Aorta (tissue), 5 donors: ENCODE results near the gene STRIP2. TPM values are rescaled to one million over a fixed set of nuclear protein-coding genes. Genes with fewer than 3 reads are reported as not detected.
"Not testable (repeated sequence)": the region's sequence is repeated elsewhere in the genome, so short reads cannot be mapped to it uniquely, and the experiment has no call there.

Experiments used
- ATAC-seq: fragments of 200-7000 bp; cut with Tn5 transposase; one replicate; pipeline ENCODE4 v1.9.1; 2022; ENCODE audit warnings: moderate library complexity; ENCODE audit not compliant: low FRiP score
- DNase-seq, 2 donors: peaks; one replicate each; pipeline ENCODE4 v3.0.0-alpha.2; 2020
- H3K27ac ChIP-seq, 2 donors: one replicate each; pipeline ENCODE4 v1.5.1; 2013; ENCODE audit warnings: low read length in 2 of 2, mild to moderate bottlenecking in 2 of 2, moderate library complexity in 2 of 2, control low read depth in 1 of 2, inconsistent platforms in 1 of 2, low read depth in 1 of 2
- H3K27me3 ChIP-seq, 2 donors: one replicate each; pipeline ENCODE4 v1.6.1; 2013; ENCODE audit warnings: control low read depth in 1 of 2, low read length in 1 of 2, mild to moderate bottlenecking in 1 of 2, moderate library complexity in 1 of 2; ENCODE audit not compliant: insufficient read depth in 2 of 2, control insufficient read depth in 1 of 2
- H3K36me3 ChIP-seq, 2 donors: one replicate each; pipeline ENCODE4 v1.6.1; 2013; ENCODE audit warnings: control low read depth in 1 of 2, low read length in 1 of 2, mild to moderate bottlenecking in 1 of 2; ENCODE audit not compliant: insufficient read depth in 2 of 2, control insufficient read depth in 1 of 2
- H3K4me1 ChIP-seq, 2 donors: one replicate each; pipeline ENCODE4 v1.6.1; 2013; ENCODE audit warnings: low read length in 2 of 2, control low read depth in 1 of 2, mild to moderate bottlenecking in 1 of 2, moderate library complexity in 1 of 2; ENCODE audit not compliant: insufficient read depth in 2 of 2, control insufficient read depth in 1 of 2
- H3K4me3 ChIP-seq, 2 donors: one replicate each; pipeline ENCODE4 v1.5.1; 2013; ENCODE audit warnings: low read length in 2 of 2, control low read depth in 1 of 2, mild to moderate bottlenecking in 1 of 2
- H3K9me3 ChIP-seq: one replicate; pipeline ENCODE4 v1.6.1; 2013; ENCODE audit warnings: mild to moderate bottlenecking, low read length; ENCODE audit not compliant: control insufficient read depth
- WGBS, 2 donors: extraction: QIAGEN DNeasy Blood & Tissue Kit; methylation state at CpG; one replicate each; pipeline ENCODE4 v1.1.7; 2013; 5-methylcytosine and 5-hydroxymethylcytosine counted together
- intact Hi-C, 2 donors: fragments of 100-400 bp; cut with DNase I; formaldehyde crosslinking; loops; one replicate each; pipeline versions ENCODE4 v1.14.2 to v1.15.0; 2022
- polyA plus RNA-seq, 2 donors: library from polyadenylated mRNA; stranded (reverse); fragments of 200-250 nt; gene quantifications; one replicate each; pipeline ENCODE4 v1.2.3, GENCODE V29; 2013
- total RNA-seq, 2 donors: library from RNA; stranded (reverse); fragmentation: NEBNext Ultra II Directional; extraction: Animal tissue kit (Norgen Biotek cat#: 25700); gene quantifications; one replicate each; pipeline ENCODE4 v1.2.1, GENCODE V29; 2021
- donor health status: healthy with polysubstance abuse.
- donor health status: Bipolar disorder and iron deficiency.
- donor health status: DM: no; HTN: no; CAD: no.
- donor health status: DM: no; HTN: no; CAD: no.
- donor health status: DM: yes; HTN: yes; CAD: no.

The STRIP2 gene
- total and polyA plus RNA-seq, 4 donors: 0.10 to 1.3 (median 0.35) TPM

- Histone ChIP-seq H3K27me3 (no peaks in the 10 kb centered on the region), H3K36me3 (no peaks in the 10 kb centered on the region), H3K27ac (no peak overlapping the region), H3K4me1 (no peaks in the 10 kb centered on the region), H3K4me3 (no peak overlapping the region), H3K9me3 (no peaks in the 10 kb centered on the region)
- ATAC-seq (no peak), DNase-seq (no peak)
- 84% methylated on average over 2 of the region's 2 CpGs for WGBS, 2 donors
- intact Hi-C loops: no loop called here
These were observed 42.6 kb upstream of the STRIP2 start for GRCh38 chr7:129391546-129392171.

GRCh38 chr7:129393255-129393654, 41.0 kb upstream of the STRIP2 start:
- WGBS, 2 donors: 94 to 96% methylated on average over 2 of the region's 2 CpGs
- no peak overlapping the region for H3K27ac ChIP-seq
- no peak overlapping the region for H3K4me3 ChIP-seq
- no peaks in the 10 kb centered on the region for H3K9me3 ChIP-seq
- intact Hi-C loops: no loop called here
- DNase-seq (no peak), ATAC-seq (no peak)
- no peaks in the 10 kb centered on the region for H3K36me3 ChIP-seq
- no peaks in the 10 kb centered on the region for H3K4me1 ChIP-seq
- no peaks in the 10 kb centered on the region for H3K27me3 ChIP-seq

GRCh38 chr7:129394101-129394500, 40.1 kb upstream of the STRIP2 start:
- H3K27me3 ChIP-seq: no peaks in the 10 kb centered on the region
- ATAC-seq (no peak), DNase-seq (no peak)
- H3K4me3 ChIP-seq: no peak overlapping the region
- WGBS, 2 donors: 96% methylated on average over 4 of the region's 4 CpGs
- no peak overlapping the region for H3K27ac ChIP-seq
- intact Hi-C loops: no loop called here
- no peaks in the 10 kb centered on the region for H3K4me1 ChIP-seq
- H3K36me3 ChIP-seq: no peaks in the 10 kb centered on the region
- H3K9me3 ChIP-seq: no peaks in the 10 kb centered on the region

GRCh38 chr7:129394982-129395914, 39.0 kb upstream of the STRIP2 start:
- Histone ChIP-seq H3K27ac (no peak overlapping the region), H3K36me3 (no peaks in the 10 kb centered on the region), H3K27me3 (no peaks in the 10 kb centered on the region), H3K9me3 (no peaks in the 10 kb centered on the region), H3K4me1 (no peaks in the 10 kb centered on the region), H3K4me3 (no peak overlapping the region)
- ATAC-seq (no peak), DNase-seq (no peak)
- 89 to 94% methylated on average over 4 of the region's 4 CpGs for WGBS, 2 donors
- intact Hi-C loops: no loop called here

GRCh38 chr7:129401228-129401966, 32.8 kb upstream of the STRIP2 start:
- 92 to 100% methylated on average over 1 of the region's 1 CpG for WGBS, 2 donors
- DNase-seq (no peak), ATAC-seq (no peak)
- Histone ChIP-seq H3K27ac (no peak overlapping the region), H3K4me3 (no peak overlapping the region), H3K4me1 (no peaks in the 10 kb centered on the region), H3K36me3 (peaks cover 0 to 4% of the 10 kb centered on the region in 2 donors), H3K27me3 (no peaks in the 10 kb centered on the region), H3K9me3 (no peaks in the 10 kb centered on the region)
- intact Hi-C loops: no loop called here

- no peak overlapping the region for H3K4me3 ChIP-seq
- intact Hi-C loops: no loop called here
- no peaks in the 10 kb centered on the region for H3K4me1 ChIP-seq
- no peak for DNase-seq
- ATAC-seq: no peak
- 69 to 82% methylated on average over 3 of the region's 3 CpGs for WGBS, 2 donors
- peaks cover 0 to 4% of the 10 kb centered on the region in 2 donors for H3K36me3 ChIP-seq
- no peak overlapping the region for H3K27ac ChIP-seq
- H3K27me3 ChIP-seq: no peaks in the 10 kb centered on the region
- H3K9me3 ChIP-seq: no peaks in the 10 kb centered on the region
These were observed 32.0 kb upstream of the STRIP2 start for GRCh38 chr7:129401967-129402860.

- Histone ChIP-seq H3K4me1 (no peaks in the 10 kb centered on the region), H3K4me3 (no peak overlapping the region), H3K27me3 (no peaks in the 10 kb centered on the region), H3K27ac (no peak overlapping the region), H3K36me3 (peaks cover 0 to 4% of the 10 kb centered on the region in 2 donors), H3K9me3 (no peaks in the 10 kb centered on the region)
- intact Hi-C loops: no loop called here
- ATAC-seq (no peak), DNase-seq (no peak)
These were observed 28.7 kb upstream of the STRIP2 start for GRCh38 chr7:129405527-129405926.

- WGBS, 2 donors: 91 to 92% methylated on average over 8 of the region's 8 CpGs
- intact Hi-C loops, H3K36me3 ChIP-seq, H3K4me1 ChIP-seq, DNase-seq, H3K9me3 ChIP-seq, H3K27me3 ChIP-seq, ATAC-seq, H3K4me3 ChIP-seq, H3K27ac ChIP-seq: not testable (repeated sequence)
These were observed 24.0 kb upstream of the STRIP2 start for GRCh38 chr7:129410238-129410637.
